HCT116 (cell line): Measurements from ENCODE around the gene WLS. TPM values are rescaled to one million over a fixed set of nuclear protein-coding genes. Genes with fewer than 3 reads are reported as not detected.

Experiments
- ATAC-seq: fragments of 200-7000 bp; cut with Tn5 transposase; 2 replicates; pipeline ENCODE4 v1.9.1; 2020; ENCODE audit warnings: mild to moderate bottlenecking, moderate library complexity
- BruUV-seq: library from RNA; stranded (reverse); fragments of 400-500 nt; replicated peaks from 2 replicates; lab custom pipeline; 2021; lab: Mats Ljungman, UMichigan
- CTCF ChIA-PET: fragments of 300-600 bp; sonication (Branson Sonifier 250); formaldehyde crosslinking; loops from one replicate; lab custom pipeline; 2021; ENCODE audit warnings: antibody characterized with exemption; lab: Charles Lee
- POLR2A ChIA-PET: fragments of 300-600, 350-600 bp; sonication (Branson Sonifier 250); formaldehyde crosslinking; loops from one replicate; lab custom pipeline; 2021; ENCODE audit warnings: antibody characterized with exemption; lab: Charles Lee
- RAD21 ChIA-PET, 2 experiments: fragments of 300-600 bp; sonication (Branson Sonifier 250); formaldehyde crosslinking; loops; one replicate each; lab custom pipeline; 2023; ENCODE audit warnings: low total read pairs in 2 of 2; ENCODE audit not compliant: uncharacterized antibody in 2 of 2, unreplicated experiment in 2 of 2, low non-redundant PET in 1 of 2; lab: Charles Lee
- DNase-seq: peaks from one replicate; pipeline ENCODE4 v3.0.0-alpha.2; 2010; ENCODE audit warnings: low read depth, low spot score
- H2AFZ ChIP-seq: fragments of 200-600 bp; shearing (Covaris generic), sonication (generic); 2 replicates; pipeline ENCODE4 v1.6.1; 2017; ENCODE audit warnings: low read depth, mixed run types, mixed read lengths, antibody characterized with exemption, low read length; ENCODE audit not compliant: poor library complexity, severe bottlenecking
- H3K27ac ChIP-seq: 2 replicates; pipeline ENCODE4 v1.5.1; 2012; ENCODE audit warnings: low read depth, low read length
- H3K27me3 ChIP-seq: fragments of 200-600 bp; sonication (generic); 2 replicates; pipeline ENCODE4 v1.6.1; 2016; ENCODE audit warnings: mixed run types, low read length, mixed read lengths; ENCODE audit not compliant: insufficient read depth
- H3K36me3 ChIP-seq, 2 experiments: fragments of 200-500 bp in 1 of 2; fragments of 200-600 bp in 1 of 2; sonication (Bioruptor generic) in 1 of 2; sonication (generic) in 1 of 2; 2 replicates each; pipeline versions ENCODE4 v1.5.1 to v1.6.1; 2014 to 2016; ENCODE audit warnings: low read length in 2 of 2, inconsistent platforms in 1 of 2, mixed read lengths in 1 of 2, mixed run types in 1 of 2; ENCODE audit not compliant: insufficient read depth in 2 of 2, control insufficient read depth in 1 of 2
- H3K4me1 ChIP-seq, 2 experiments: fragments of 200-600 bp in 1 of 2; sonication (generic) in 1 of 2; 2 replicates each; pipeline versions ENCODE4 v1.5.1 to v1.6.1; 2012 to 2017; ENCODE audit warnings: low read length in 2 of 2, inconsistent platforms in 1 of 2, mild to moderate bottlenecking in 1 of 2, mixed read lengths in 1 of 2, mixed run types in 1 of 2, moderate library complexity in 1 of 2; ENCODE audit not compliant: insufficient read depth in 2 of 2, control insufficient read depth in 1 of 2
- H3K4me2 ChIP-seq: fragments of 200-600 bp; sonication (generic); 2 replicates; pipeline ENCODE4 v1.6.1; 2017; ENCODE audit warnings: mixed run types, low read length, mixed read lengths
- H3K4me3 ChIP-seq, 2 experiments: fragments of 200-600 bp in 1 of 2; sonication (generic) in 1 of 2; replicated peaks in 1 of 2; 2 replicates each; pipeline ENCODE4 v1.5.1; 2011 to 2016; ENCODE audit warnings: low read length in 2 of 2, control low read depth in 1 of 2, low read depth in 1 of 2, mild to moderate bottlenecking in 1 of 2, mixed read lengths in 1 of 2, mixed run types in 1 of 2
- H3K79me2 ChIP-seq: fragments of 200-600 bp; sonication (generic); 2 replicates; pipeline ENCODE4 v1.6.1; 2017; ENCODE audit warnings: mild to moderate bottlenecking, mixed run types, low read length, moderate library complexity, mixed read lengths; ENCODE audit not compliant: insufficient read depth
- H3K9ac ChIP-seq: fragments of 200-600 bp; sonication (generic); 2 replicates; pipeline ENCODE4 v1.6.1; 2016; ENCODE audit warnings: low read length, mixed read lengths
- H3K9me2 ChIP-seq: fragments of 200-600 bp; sonication (generic), shearing (Covaris generic); 2 replicates; pipeline ENCODE4 v1.6.1; 2017; ENCODE audit warnings: mixed run types, mild to moderate bottlenecking, moderate library complexity; ENCODE audit not compliant: insufficient read depth
- H3K9me3 ChIP-seq, 2 experiments: fragments of 200-500 bp in 1 of 2; fragments of 200-600 bp in 1 of 2; sonication (Bioruptor generic) in 1 of 2; sonication (generic) in 1 of 2; 2 replicates each; pipeline ENCODE4 v1.6.1; 2014 to 2017; ENCODE audit warnings: low read length in 2 of 2, mixed read lengths in 2 of 2, inconsistent platforms in 1 of 2, low read depth in 1 of 2, mild to moderate bottlenecking in 1 of 2, mixed run types in 1 of 2, moderate library complexity in 1 of 2; ENCODE audit not compliant: control insufficient read depth in 1 of 2, insufficient read depth in 1 of 2
- H4K20me1 ChIP-seq: fragments of 200-600 bp; sonication (generic), shearing (Covaris generic); 2 replicates; pipeline ENCODE4 v1.6.1; 2017; ENCODE audit warnings: mixed run types, mild to moderate bottlenecking, moderate library complexity; ENCODE audit not compliant: insufficient read depth
- ELF1 ChIP-seq: IDR thresholded peaks from 2 replicates; pipeline ENCODE4 v1.6.1; 2012; ENCODE audit warnings: low read depth, borderline replicate concordance
- RAD21 ChIP-seq: IDR thresholded peaks from 2 replicates; pipeline ENCODE4 v1.6.1; 2012; ENCODE audit warnings: low read depth, mild to moderate bottlenecking
- SRF ChIP-seq: IDR thresholded peaks from 2 replicates; pipeline ENCODE4 v1.6.1; 2012; ENCODE audit warnings: low read depth
- intact Hi-C: fragments of 100-400 bp; cut with micrococcal nuclease; formaldehyde crosslinking; loops from 2 replicates; pipeline ENCODE4 v1.10.0; 2022
- total RNA-seq: library from RNA; stranded (reverse); gene quantifications from one replicate; pipeline ENCODE4 v1.2.1, GENCODE V29; 2021; ENCODE audit not compliant: unreplicated experiment

WLS gene
- total RNA-seq, 1 experiment from 2014 or later: 38.0 TPM

- no peak overlapping the region for H3K4me2 ChIP-seq
- H3K27ac ChIP-seq: no peak overlapping the region
- no peak for ATAC-seq
- no peak overlapping the region for H3K4me3 ChIP-seq
- no peak overlapping the region for H3K9ac ChIP-seq
- no peaks in the 10 kb centered on the region for H3K4me1 ChIP-seq
- intact Hi-C loops: no loop called here
- H3K9me3 ChIP-seq: no peaks in the 10 kb centered on the region
- H4K20me1 ChIP-seq: no peaks in the 10 kb centered on the region
- no peaks in the 10 kb centered on the region for H3K9me2 ChIP-seq
- no peak for DNase-seq
- ChIA-PET CTCF (no interaction called here), RAD21 (no interaction called here), POLR2A (interaction anchor here (0.8 kb wide), 1 partner anchor 11 kb away, joined by 7 read pairs; the partner anchor contains the start of gene WLS)
- no peaks in the 10 kb centered on the region for H3K27me3 ChIP-seq
- no TSS peak for BruUV-seq
- H3K36me3 ChIP-seq: no peaks in the 10 kb centered on the region
- TF ChIP-seq SRF (no peak), ELF1 (no peak)
- H2AFZ ChIP-seq: no peak overlapping the region
- peaks cover 8% of the 10 kb centered on the region; the same call in 1 of the 2 replicates for H3K79me2 ChIP-seq
These were observed 10.3 kb downstream of the WLS start for GRCh38 chr1:68221980-68222373.

- H3K4me1 ChIP-seq: no peaks in the 10 kb centered on the region
- no peaks in the 10 kb centered on the region for H3K36me3 ChIP-seq
- intact Hi-C loops: no loop called here
- H3K4me2 ChIP-seq: no peak overlapping the region
- POLR2A ChIA-PET: interaction anchor here (0.8 kb wide), 1 partner anchor 11 kb away, joined by 7 read pairs; the partner anchor contains the start of gene WLS
- H3K4me3 ChIP-seq: no peak overlapping the region
- TF ChIP-seq RAD21: no peak
- H2AFZ ChIP-seq: no peak overlapping the region
- H3K9me3 ChIP-seq: no peaks in the 10 kb centered on the region
- CTCF ChIA-PET: no interaction called here
- peaks cover 8% of the 10 kb centered on the region for H3K79me2 ChIP-seq
- DNase-seq (no peak), ATAC-seq (no peak)
- H3K9ac ChIP-seq: no peak overlapping the region
- no peaks in the 10 kb centered on the region for H3K27me3 ChIP-seq
- no peaks in the 10 kb centered on the region for H3K9me2 ChIP-seq
- no peak overlapping the region for H3K27ac ChIP-seq
- H4K20me1 ChIP-seq: no peaks in the 10 kb centered on the region
- RAD21 ChIA-PET: no interaction called here
- BruUV-seq: no TSS peak
These were observed 11.0 kb downstream of the WLS start for GRCh38 chr1:68221001-68221979.
